HepG2 (cell line): Measurements from ENCODE around the gene SLC15A3. TPM values are rescaled to one million over a fixed set of nuclear protein-coding genes. Genes with fewer than 3 reads are reported as not detected.

Experiments
- ATAC-seq: fragments of 200-7000 bp; cut with Tn5 transposase; 3 replicates; pipeline ENCODE4 v1.9.1; 2020; ENCODE audit warnings: mild to moderate bottlenecking, moderate library complexity
- BruUV-seq: library from RNA; stranded (reverse); fragments of 400-500 nt; replicated peaks from 2 replicates; lab custom pipeline; 2021; lab: Mats Ljungman, UMichigan
- CTCF ChIA-PET: fragments of 300-600 bp; formaldehyde crosslinking; extraction: SDS; loops from one replicate; lab custom pipeline; 2021; ENCODE audit warnings: low total read pairs, inconsistent platforms, low intra/inter-chr PET ratio; lab: Yijun Ruan, JAX
- POLR2A ChIA-PET: fragments of 350-600 bp; sonication (Branson Sonifier 250); formaldehyde crosslinking; loops from one replicate; lab custom pipeline; 2020; ENCODE audit warnings: antibody characterized with exemption, inconsistent platforms; lab: Yijun Ruan, JAX
- DNase-seq: peaks from one replicate; pipeline ENCODE4 v3.0.0-alpha.2; 2015; ENCODE audit warnings: low spot score
- FAIRE-seq: peaks from 3 replicates; lab custom pipeline; 2011; peaks lifted over from hg19 to GRCh38; lab: Jason Lieb, UNC
- H2AFZ ChIP-seq: one replicate; pipeline ENCODE4 v1.6.1; 2011; ENCODE audit warnings: low read length, inconsistent platforms
- H3K27ac ChIP-seq: fragments of 300-600 bp; 3 replicates; pipeline ENCODE4 v1.8.0; 2011; ENCODE audit warnings: mixed run types, mild to moderate bottlenecking, mixed read lengths, low read length, inconsistent platforms; ENCODE audit not compliant: insufficient read depth; ENCODE audit errors: extremely low read length
- H3K27me3 ChIP-seq, 2 experiments: fragments of 200-600 bp in 1 of 2; 2 replicates in 1 of 2; 3 replicates in 1 of 2; pipeline versions ENCODE4 v1.6.0 to v1.8.0; 2011; ENCODE audit warnings: low read length in 2 of 2, mild to moderate bottlenecking in 2 of 2, moderate library complexity in 2 of 2, inconsistent platforms in 1 of 2; ENCODE audit not compliant: insufficient read depth in 2 of 2, control insufficient read depth in 1 of 2
- H3K36me3 ChIP-seq, 2 experiments: fragments of 200-600 bp in 1 of 2; replicated peaks in 1 of 2; 2 replicates in 1 of 2; 3 replicates in 1 of 2; pipeline versions ENCODE4 v1.5.1 to v1.8.0; 2011; ENCODE audit warnings: low read length in 2 of 2, inconsistent platforms in 1 of 2; ENCODE audit not compliant: insufficient read depth in 2 of 2, control insufficient read depth in 1 of 2
- H3K4me1 ChIP-seq: 2 replicates; pipeline ENCODE4 v1.5.1; 2012; ENCODE audit warnings: low read length, inconsistent platforms; ENCODE audit not compliant: insufficient read depth
- H3K4me2 ChIP-seq: 2 replicates; pipeline ENCODE4 v1.6.0; 2011; ENCODE audit warnings: low read depth, low read length, inconsistent platforms
- H3K4me3 ChIP-seq, 3 experiments: fragments of 200-600 bp in 1 of 3; sonication (generic), shearing (Covaris generic) in 1 of 3; replicated peaks in 1 of 3; 2 replicates each; pipeline ENCODE4 v1.5.1; 2011 to 2016; ENCODE audit warnings: low read length in 3 of 3, inconsistent platforms in 2 of 3, low read depth in 2 of 3, mild to moderate bottlenecking in 2 of 3, control low read depth in 1 of 3, mixed read lengths in 1 of 3; ENCODE audit not compliant: insufficient read depth in 1 of 3
- H3K79me2 ChIP-seq: one replicate; pipeline ENCODE4 v1.6.1; 2011; ENCODE audit warnings: low read length, inconsistent platforms; ENCODE audit not compliant: insufficient read depth
- H3K9ac ChIP-seq: 2 replicates; pipeline ENCODE4 v1.6.0; 2011; ENCODE audit warnings: mild to moderate bottlenecking, low read depth, low read length, inconsistent platforms; ENCODE audit not compliant: insufficient read depth
- H3K9me3 ChIP-seq: 2 replicates; pipeline ENCODE4 v1.5.1; 2012; ENCODE audit warnings: mild to moderate bottlenecking, low read length
- H4K20me1 ChIP-seq: 2 replicates; pipeline ENCODE4 v1.6.0; 2011; ENCODE audit warnings: inconsistent platforms, mild to moderate bottlenecking, low read length, moderate library complexity; ENCODE audit not compliant: insufficient read depth
- AGO1 ChIP-seq: fragments of 200-400 bp; formaldehyde crosslinking; IDR thresholded peaks from 2 replicates; pipeline ENCODE4 v1.6.1; 2017; ENCODE audit warnings: mild to moderate bottlenecking, low read depth, low read length, moderate library complexity; ENCODE audit not compliant: poor library complexity, severe bottlenecking
- ETV6 ChIP-seq: sonication (generic); formaldehyde crosslinking; conservative IDR thresholded peaks from 2 replicates; pipeline ENCODE4 v1.4.0; 2020; ENCODE audit warnings: missing genetic modification reagents
- FOXJ3 ChIP-seq: sonication (generic); formaldehyde crosslinking; IDR thresholded peaks from 2 replicates; pipeline ENCODE4 v1.4.0; 2020; ENCODE audit warnings: missing genetic modification reagents, mild to moderate bottlenecking, borderline replicate concordance
- FOXM1 ChIP-seq: sonication (generic); formaldehyde crosslinking; IDR thresholded peaks from 2 replicates; pipeline ENCODE4 v1.5.0; 2020; ENCODE audit warnings: missing genetic modification reagents
- HMG20A ChIP-seq: IDR thresholded peaks from 2 replicates; pipeline ENCODE4 v1.6.1; 2016; ENCODE audit warnings: borderline replicate concordance
- MIXL1 ChIP-seq: IDR thresholded peaks from 2 replicates; pipeline ENCODE4 v1.6.1; 2016
- PRDM10 ChIP-seq: sonication (generic); formaldehyde crosslinking; IDR thresholded peaks from 2 replicates; pipeline ENCODE4 v1.4.0; 2020; ENCODE audit warnings: low read depth, missing genetic modification reagents
- ZNF646 ChIP-seq: sonication (generic); formaldehyde crosslinking; IDR thresholded peaks from 2 replicates; pipeline ENCODE4 v1.9.0; 2021; ENCODE audit warnings: mild to moderate bottlenecking, missing genetic modification reagents
- WGBS: methylation state at CpG from one replicate; pipeline ENCODE4 v1.1.6; 2017; ENCODE audit warnings: low lambda C conversion rate; 5-methylcytosine and 5-hydroxymethylcytosine counted together
- in situ Hi-C: cut with HindIII; loops from 2 replicates; pipeline ENCODE4 v1.10.0; 2017; ENCODE audit warnings: low pct_unique_long_range_greater_than_20kb; ENCODE audit not compliant: extremely low pct_ligation_motif_present
- intact Hi-C: fragments of 100-400 bp; cut with micrococcal nuclease; formaldehyde crosslinking; loops from one replicate; pipeline ENCODE4 v1.10.0; 2022; ENCODE audit not compliant: unreplicated experiment
- polyA plus RNA-seq, 8 experiments: library from polyadenylated mRNA; depleted of rRNA in 3 of 8; stranded (reverse) in 7 of 8; unstranded in 1 of 8; fragments of >200 nt; fragmentation: Illumina TruSeq in 4 of 8; extraction: Trizol in 4 of 8; gene quantifications; 2 replicates each; pipeline versions ENCODE4 v1.2.1 to v1.2.3, GENCODE V29; 2011 to 2016; ENCODE audit warnings: low read depth in 4 of 8, missing spikeins in 1 of 8, mixed read lengths in 1 of 8; ENCODE audit not compliant: insufficient read depth in 1 of 8
- total RNA-seq, 5 experiments: library from RNA; depleted of rRNA; stranded (reverse); fragments of >200 nt; fragmentation: Illumina TruSeq; extraction: Trizol; gene quantifications; 2 replicates each; pipeline ENCODE4 v1.2.3, GENCODE V29; 2016; ENCODE audit warnings: low read depth in 1 of 5

The SLC15A3 gene
- total and polyA plus RNA-seq, 2 of the 13 experiments (the other 11 are each of a cell fraction or from before 2014, with no cell fraction given): 0.45 to 0.77 TPM

GRCh38 chr11:60959431-60959830 lies 7.5 kb upstream of the SLC15A3 start (continued):
- no peak for TF ChIP-seq FOXJ3 (CRISPR knock-in tag)

GRCh38 chr11:60957188-60957587 lies 5.2 kb upstream of the SLC15A3 start:
- Histone ChIP-seq H3K9ac (no peak overlapping the region), H3K36me3 (no peaks in the 10 kb centered on the region), H3K9me3 (no peaks in the 10 kb centered on the region), H3K27ac (no peak overlapping the region), H3K4me3 (no peak overlapping the region), H2AFZ (no peak overlapping the region), H4K20me1 (no peaks in the 10 kb centered on the region), H3K4me2 (no peak overlapping the region), H3K27me3 (peaks cover 0 to 29% of the 10 kb centered on the region in 2 experiments; a peak in 3 of 5 replicates), H3K79me2 (no peaks in the 10 kb centered on the region), H3K4me1 (no peaks in the 10 kb centered on the region)
- ATAC-seq: no peak
- no peak for DNase-seq
- POLR2A ChIA-PET: no interaction called here
- TF ChIP-seq FOXM1: no peak
- no peak for TF ChIP-seq AGO1
- TF ChIP-seq ETV6 (CRISPR knock-in tag): no peak
- TF ChIP-seq PRDM10 (CRISPR knock-in tag): no peak
- no peak for TF ChIP-seq HMG20A
- no peak for TF ChIP-seq ZNF646
- TF ChIP-seq MIXL1 (CRISPR knock-in tag): no peak
- in situ Hi-C loops: no loop called here
- FAIRE-seq: no peak
- CTCF ChIA-PET: no interaction called here
- no TSS peak for BruUV-seq
- intact Hi-C loops: no loop called here
- WGBS: 47% methylated on average over 4 of the region's 4 CpGs
